Stimulated activated CD4-positive, alpha-beta T cell treated with anti-CD3 and anti-CD28 coated beads, TNF-alpha, amount 100 ng/mL, for 24 hours (primary cell): ENCODE measurements around the gene BCAS1.

Experiments
- DNase-seq, 3 experiments: peaks; one replicate each; pipeline ENCODE4 v3.0.0-alpha.2; 2020; ENCODE audit warnings: low read depth in 3 of 3

BCAS1 gene

GRCh38 chr20:54048481-54048880 lies 21.9 kb downstream of the BCAS1 start:
- no peak for DNase-seq

GRCh38 chr20:54047720-54048119 lies 22.7 kb downstream of the BCAS1 start:
- no peak for DNase-seq

- DNase-seq: no peak
These were observed 23.3 kb downstream of the BCAS1 start for GRCh38 chr20:54047048-54047447.

- no peak for DNase-seq
These were observed 26.2 kb downstream of the BCAS1 start for GRCh38 chr20:54044156-54044555.

- DNase-seq: no peak
These were observed 27.1 kb downstream of the BCAS1 start for GRCh38 chr20:54043076-54043967.

GRCh38 chr20:54042021-54042420 lies 28.4 kb downstream of the BCAS1 start:
- no peak for DNase-seq

GRCh38 chr20:54041336-54041735 lies 29.1 kb downstream of the BCAS1 start:
- no peak for DNase-seq

GRCh38 chr20:54040531-54040930 lies 29.9 kb downstream of the BCAS1 start:
- DNase-seq: no peak

GRCh38 chr20:54038961-54039360 lies 31.4 kb downstream of the BCAS1 start:
- DNase-seq: no peak

- no peak for DNase-seq
These were observed 32.9 kb downstream of the BCAS1 start for GRCh38 chr20:54037525-54037924.

- no peak for DNase-seq
These were observed 40.8 kb downstream of the BCAS1 start for GRCh38 chr20:54029643-54030042.

GRCh38 chr20:54029176-54029575 lies 41.2 kb downstream of the BCAS1 start:
- no peak for DNase-seq

GRCh38 chr20:54028276-54029011 lies 42.0 kb downstream of the BCAS1 start:
- DNase-seq: no peak

- DNase-seq: no peak
These were observed 42.7 kb downstream of the BCAS1 start for GRCh38 chr20:54027704-54028103.

GRCh38 chr20:54026295-54027064 lies 43.9 kb downstream of the BCAS1 start:
- DNase-seq: no peak

GRCh38 chr20:54025251-54025771 lies 45.1 kb downstream of the BCAS1 start:
- no peak for DNase-seq

GRCh38 chr20:54023406-54023805 lies 47.0 kb downstream of the BCAS1 start:
- DNase-seq: no peak

GRCh38 chr20:54021446-54022235 lies 48.8 kb downstream of the BCAS1 start:
- no peak for DNase-seq

- DNase-seq: no peak
These were observed 49.5 kb downstream of the BCAS1 start for GRCh38 chr20:54020868-54021267.

- no peak for DNase-seq
These were observed 50.0 kb downstream of the BCAS1 start for GRCh38 chr20:54020348-54020747.

- no peak for DNase-seq
These were observed 50.8 kb downstream of the BCAS1 start for GRCh38 chr20:54019585-54019984.
